ENCODE results near the gene NAT8. TPM values are rescaled to one million over a fixed set of nuclear protein-coding genes. Genes with fewer than 3 reads are reported as not detected.
"Not testable (repeated sequence)": the region's sequence is repeated elsewhere in the genome, so short reads cannot be mapped to it uniquely, and the experiment has no call there.

NAT8 gene
- total and polyA plus RNA-seq, 2 donors (not counting 1 experiment from before 2014, with no cell fraction given): not detected

GRCh38 chr2:73638429-73638828 lies 3.8 kb downstream of the NAT8 start:
- H4K20me1 ChIP-seq (ENCODE audit: control insufficient read depth, extremely low read depth, insufficient read depth, low read length): no peaks in the 10 kb centered on the region
- DNase-seq (ENCODE audit: low read depth in 2 of 2): no peak
- no peaks in the 10 kb centered on the region for H3K36me3 ChIP-seq (ENCODE audit: control insufficient read depth, insufficient read depth, low read length)
- no peak overlapping the region for H3K9ac ChIP-seq (ENCODE audit: insufficient read depth, low read length)
- H3K4me3 ChIP-seq (replicated peaks in 1 of 4; ENCODE audit: control extremely low read depth in 1 of 4, insufficient read depth in 1 of 4, low read depth in 3 of 4, low read length in 4 of 4): no peak overlapping the region
- H3K9me3 ChIP-seq (ENCODE audit: control insufficient read depth, insufficient read depth, low read depth, low read length): no peaks in the 10 kb centered on the region
- H3K27ac ChIP-seq (ENCODE audit: insufficient read depth, low read length): no peak overlapping the region
- no peak overlapping the region for H3K4me2 ChIP-seq (ENCODE audit: extremely low read depth, insufficient read depth, low read length)
- H3K27me3 ChIP-seq (ENCODE audit: control insufficient read depth, insufficient read depth, low read length): no peaks in the 10 kb centered on the region
- TF ChIP-seq CTCF (conservative IDR thresholded peaks at IDR 0.05 in 1 of 2, IDR thresholded peaks at IDR 0.05 in 1 of 2; ENCODE audit: low read depth in 1 of 2, low read length in 2 of 2) (no peak), EZH2 (IDR thresholded peaks at IDR 0.05; ENCODE audit: low read length, missing control alignments) (no peak)
- no peak overlapping the region for H2AFZ ChIP-seq (ENCODE audit: low read length)
- no peaks in the 10 kb centered on the region for H3K79me2 ChIP-seq (ENCODE audit: control insufficient read depth, insufficient read depth, low read length)
- H3K4me1 ChIP-seq (ENCODE audit: control insufficient read depth, extremely low read depth, insufficient read depth, low read length): no peaks in the 10 kb centered on the region

- not testable (repeated sequence) for H3K27ac ChIP-seq (ENCODE audit: insufficient read depth, low read length); H3K9me3 ChIP-seq (ENCODE audit: control insufficient read depth, insufficient read depth, low read depth, low read length); H3K4me2 ChIP-seq (ENCODE audit: extremely low read depth, insufficient read depth, low read length); H3K9ac ChIP-seq (ENCODE audit: insufficient read depth, low read length); DNase-seq (ENCODE audit: low read depth in 2 of 2); H3K36me3 ChIP-seq (ENCODE audit: control insufficient read depth, insufficient read depth, low read length); H4K20me1 ChIP-seq (ENCODE audit: control insufficient read depth, extremely low read depth, insufficient read depth, low read length); H3K4me3 ChIP-seq (replicated peaks in 1 of 4; ENCODE audit: control extremely low read depth in 1 of 4, insufficient read depth in 1 of 4, low read depth in 3 of 4, low read length in 4 of 4); H2AFZ ChIP-seq (ENCODE audit: low read length); H3K4me1 ChIP-seq (ENCODE audit: control insufficient read depth, extremely low read depth, insufficient read depth, low read length); H3K79me2 ChIP-seq (ENCODE audit: control insufficient read depth, insufficient read depth, low read length); H3K27me3 ChIP-seq (ENCODE audit: control insufficient read depth, insufficient read depth, low read length)
Observed at GRCh38 chr2:73636977-73637376, 5.2 kb downstream of the NAT8 start.

GRCh38 chr2:73630662-73631266 lies 11.5 kb downstream of the NAT8 start:
- H3K9me3 ChIP-seq (ENCODE audit: control insufficient read depth, insufficient read depth, low read depth, low read length); H3K79me2 ChIP-seq (ENCODE audit: control insufficient read depth, insufficient read depth, low read length); H3K4me2 ChIP-seq (ENCODE audit: extremely low read depth, insufficient read depth, low read length); H3K9ac ChIP-seq (ENCODE audit: insufficient read depth, low read length); DNase-seq (ENCODE audit: low read depth in 2 of 2); H4K20me1 ChIP-seq (ENCODE audit: control insufficient read depth, extremely low read depth, insufficient read depth, low read length); H3K36me3 ChIP-seq (ENCODE audit: control insufficient read depth, insufficient read depth, low read length); H3K27ac ChIP-seq (ENCODE audit: insufficient read depth, low read length); H3K4me3 ChIP-seq (replicated peaks in 1 of 4; ENCODE audit: control extremely low read depth in 1 of 4, insufficient read depth in 1 of 4, low read depth in 3 of 4, low read length in 4 of 4); H2AFZ ChIP-seq (ENCODE audit: low read length); H3K27me3 ChIP-seq (ENCODE audit: control insufficient read depth, insufficient read depth, low read length); H3K4me1 ChIP-seq (ENCODE audit: control insufficient read depth, extremely low read depth, insufficient read depth, low read length): not testable (repeated sequence)
- TF ChIP-seq CTCF (conservative IDR thresholded peaks at IDR 0.05 in 1 of 2, IDR thresholded peaks at IDR 0.05 in 1 of 2; ENCODE audit: low read depth in 1 of 2, low read length in 2 of 2): peak; percentile 47 to 50

- H3K9me3 ChIP-seq (ENCODE audit: control insufficient read depth, insufficient read depth, low read depth, low read length); H3K27ac ChIP-seq (ENCODE audit: insufficient read depth, low read length); H3K79me2 ChIP-seq (ENCODE audit: control insufficient read depth, insufficient read depth, low read length); H2AFZ ChIP-seq (ENCODE audit: low read length); H3K4me1 ChIP-seq (ENCODE audit: control insufficient read depth, extremely low read depth, insufficient read depth, low read length); H4K20me1 ChIP-seq (ENCODE audit: control insufficient read depth, extremely low read depth, insufficient read depth, low read length); H3K9ac ChIP-seq (ENCODE audit: insufficient read depth, low read length); H3K36me3 ChIP-seq (ENCODE audit: control insufficient read depth, insufficient read depth, low read length); DNase-seq (ENCODE audit: low read depth in 2 of 2); H3K4me3 ChIP-seq (replicated peaks in 1 of 4; ENCODE audit: control extremely low read depth in 1 of 4, insufficient read depth in 1 of 4, low read depth in 3 of 4, low read length in 4 of 4); H3K27me3 ChIP-seq (ENCODE audit: control insufficient read depth, insufficient read depth, low read length); H3K4me2 ChIP-seq (ENCODE audit: extremely low read depth, insufficient read depth, low read length): not testable (repeated sequence)
Observed at GRCh38 chr2:73628493-73628892, 13.7 kb downstream of the NAT8 start.

GRCh38 chr2:73626237-73626636 lies 16.0 kb downstream of the NAT8 start:
- H3K79me2 ChIP-seq (ENCODE audit: control insufficient read depth, insufficient read depth, low read length); H3K27ac ChIP-seq (ENCODE audit: insufficient read depth, low read length); H3K36me3 ChIP-seq (ENCODE audit: control insufficient read depth, insufficient read depth, low read length); H4K20me1 ChIP-seq (ENCODE audit: control insufficient read depth, extremely low read depth, insufficient read depth, low read length); H3K27me3 ChIP-seq (ENCODE audit: control insufficient read depth, insufficient read depth, low read length); H2AFZ ChIP-seq (ENCODE audit: low read length); H3K4me2 ChIP-seq (ENCODE audit: extremely low read depth, insufficient read depth, low read length); DNase-seq (ENCODE audit: low read depth in 2 of 2); H3K9ac ChIP-seq (ENCODE audit: insufficient read depth, low read length); H3K4me1 ChIP-seq (ENCODE audit: control insufficient read depth, extremely low read depth, insufficient read depth, low read length); H3K9me3 ChIP-seq (ENCODE audit: control insufficient read depth, insufficient read depth, low read depth, low read length); H3K4me3 ChIP-seq (replicated peaks in 1 of 4; ENCODE audit: control extremely low read depth in 1 of 4, insufficient read depth in 1 of 4, low read depth in 3 of 4, low read length in 4 of 4): not testable (repeated sequence)

Measured in fibroblast of lung (primary cell).